T-cell (primary cell): ENCODE results near the gene PCOLCE2. TPM values are rescaled to one million over a fixed set of nuclear protein-coding genes. Genes with fewer than 3 reads are reported as not detected.

Source experiments
- ATAC-seq, 4 experiments: fragments of 200-7000 bp in 3 of 4; fragments of 150-1000 bp in 1 of 4; cut with Tn5 transposase; replicated peaks in 1 of 4; 1 replicate in 3 of 4; 2 replicates in 1 of 4; pipeline ENCODE4 v1.10.0; 2021; ENCODE audit warnings: moderate library complexity in 3 of 4, mild to moderate bottlenecking in 2 of 4, moderate number of reproducible peaks in 1 of 4
- CTCF ChIA-PET, 2 donors: fragments of 300-600 bp; sonication (Branson Sonifier 250); formaldehyde crosslinking; loops; one replicate each; lab custom pipeline; 2022; ENCODE audit warnings: antibody characterized with exemption in 2 of 2; lab: Charles Lee
- POLR2A ChIA-PET, 2 donors: fragments of 300-600 bp; sonication (Branson Sonifier 250); formaldehyde crosslinking; loops; one replicate each; lab custom pipeline; 2022; ENCODE audit warnings: antibody characterized with exemption in 2 of 2; lab: Charles Lee
- DNase-seq, 35 experiments: peaks; one replicate each; pipeline versions ENCODE4 v3.0.0 to v3.0.0-alpha.2; 2013 to 2023
- H3K27ac ChIP-seq: one replicate; pipeline ENCODE4 v1.5.1; 2013; ENCODE audit warnings: low read length
- H3K27me3 ChIP-seq, 2 experiments: replicated peaks in 1 of 2; 1 replicate in 1 of 2; 2 replicates in 1 of 2; pipeline versions ENCODE4 v1.6.1 to v1.7.0; 2013; ENCODE audit warnings: low read length in 1 of 2, mixed read lengths in 1 of 2; ENCODE audit not compliant: control insufficient read depth in 2 of 2, insufficient read depth in 2 of 2; ENCODE audit errors: extremely low read depth in 1 of 2
- H3K36me3 ChIP-seq, 2 donors: 1 replicate in 1 of 2; 2 replicates in 1 of 2; pipeline versions ENCODE4 v1.6.1 to v1.7.0; 2013; ENCODE audit warnings: low read length in 1 of 2; ENCODE audit not compliant: control insufficient read depth in 2 of 2, insufficient read depth in 1 of 2; ENCODE audit errors: extremely low read depth in 1 of 2
- H3K4me1 ChIP-seq, 2 experiments: 1 replicate in 1 of 2; 2 replicates in 1 of 2; pipeline versions ENCODE4 v1.6.1 to v1.7.0; 2013; ENCODE audit warnings: low read length in 2 of 2, mixed read lengths in 1 of 2; ENCODE audit not compliant: insufficient read depth in 2 of 2, control insufficient read depth in 1 of 2; ENCODE audit errors: extremely low read depth in 1 of 2
- H3K4me3 ChIP-seq, 2 donors: 1 replicate in 1 of 2; 2 replicates in 1 of 2; pipeline versions ENCODE4 v1.5.1 to v1.7.0; 2013; ENCODE audit warnings: mild to moderate bottlenecking in 2 of 2, low read length in 1 of 2, moderate library complexity in 1 of 2; ENCODE audit not compliant: control insufficient read depth in 1 of 2; ENCODE audit errors: extremely low read depth in 1 of 2
- H3K9me3 ChIP-seq: 2 replicates; pipeline ENCODE4 v1.7.0; 2013
- H3K27ac Mint-ChIP-seq, 2 donors: one replicate each; pipeline ENCODE4 v1.8.0; 2020 to 2021; ENCODE audit warnings: mild to moderate bottlenecking in 2 of 2, mixed read lengths in 2 of 2
- H3K27me3 Mint-ChIP-seq, 2 donors: one replicate each; pipeline ENCODE4 v1.8.0; 2021 to 2022; ENCODE audit warnings: mixed read lengths in 2 of 2
- H3K36me3 Mint-ChIP-seq: one replicate; pipeline ENCODE4 v1.8.0; 2021; ENCODE audit warnings: mixed read lengths
- H3K4me1 Mint-ChIP-seq, 3 donors: one replicate each; pipeline ENCODE4 v1.8.0; 2020 to 2022; ENCODE audit warnings: mixed read lengths in 3 of 3, mild to moderate bottlenecking in 1 of 3
- H3K4me3 Mint-ChIP-seq, 3 donors: one replicate each; pipeline ENCODE4 v1.8.0; 2020 to 2022; ENCODE audit warnings: mild to moderate bottlenecking in 3 of 3, mixed read lengths in 3 of 3, moderate library complexity in 3 of 3
- H3K9me3 Mint-ChIP-seq, 3 donors: one replicate each; pipeline ENCODE4 v1.8.0; 2020 to 2022; ENCODE audit warnings: mixed read lengths in 3 of 3
- WGBS: methylation state at CpG from one replicate; pipeline ENCODE4 v1.1.5; 2013; ENCODE audit warnings: missing lambda C conversion rate; ENCODE audit not compliant: insufficient coverage; 5-methylcytosine and 5-hydroxymethylcytosine counted together
- total RNA-seq, 35 experiments: library from RNA in 6 of 35; stranded (reverse) in 6 of 35; fragments of 120-200 nt in 1 of 35; gene quantifications; one replicate each; pipeline versions ENCODE4 v1.2.1 to v1.2.4 and lab custom pipeline; 2013 to 2026

The PCOLCE2 gene
- total RNA-seq, 5 donors from 2014 or later (not counting 1 experiment from before 2014, with no cell fraction given) = not detected

DNA sequence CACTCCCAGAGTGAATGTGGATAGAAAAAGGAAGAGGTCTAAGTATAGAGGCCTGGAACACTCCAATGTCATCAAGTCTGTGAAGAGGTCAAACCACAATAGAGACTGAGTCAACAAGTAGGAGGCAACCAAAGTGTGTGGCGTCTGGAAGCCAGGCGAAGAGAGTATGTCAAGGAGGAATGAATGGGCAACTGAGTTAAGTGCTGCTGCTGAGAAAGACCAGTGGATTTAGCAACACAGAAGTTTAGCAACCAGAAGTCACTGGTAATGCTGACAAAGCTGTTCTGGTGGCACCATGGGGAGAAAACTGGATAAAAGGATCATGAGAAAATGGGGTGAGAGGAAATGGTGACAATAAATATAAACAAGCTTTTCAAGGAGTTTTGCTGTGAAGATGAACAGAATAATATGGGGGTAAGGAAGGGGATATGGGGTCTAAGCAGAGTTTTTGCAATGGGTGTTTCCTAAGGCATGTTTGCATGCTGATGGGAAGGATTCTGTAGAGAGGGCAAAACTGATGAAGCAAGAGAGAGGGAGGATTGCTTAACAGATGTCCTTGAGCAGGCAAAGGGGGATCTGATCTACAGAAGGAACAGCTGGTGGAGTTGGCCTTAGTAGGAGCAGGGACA is 38.4 kb downstream of the PCOLCE2 start:
- Mint-ChIP-seq H3K36me3 (no peaks in the 10 kb centered on the region), H3K9me3 (no peaks in the 10 kb centered on the region), H3K27me3 (peaks cover 4 to 9% of the 10 kb centered on the region in 2 donors), H3K4me3 (no peak overlapping the region), H3K27ac (no peak overlapping the region), H3K4me1 (no peaks in the 10 kb centered on the region)
- DNase-seq (no peak), ATAC-seq (no peak)
- POLR2A ChIA-PET = no interaction called here
- no peaks in the 10 kb centered on the region for H3K4me1 ChIP-seq
- H3K27ac ChIP-seq = no peak overlapping the region
- no peaks in the 10 kb centered on the region for H3K36me3 ChIP-seq
- peaks cover 0 to 7% of the 10 kb centered on the region in 2 experiments for H3K27me3 ChIP-seq
- CTCF ChIA-PET = interaction anchor here in 1 of 2 donors (0.6 kb wide), 1 partner anchor 728 kb away, joined by 4 read pairs; no protein-coding TSS in a partner anchor
- 45% methylated on average over 2 of the region's 2 CpGs for WGBS
- H3K4me3 ChIP-seq = no peak overlapping the region
- H3K9me3 ChIP-seq = no peaks in the 10 kb centered on the region

DNA sequence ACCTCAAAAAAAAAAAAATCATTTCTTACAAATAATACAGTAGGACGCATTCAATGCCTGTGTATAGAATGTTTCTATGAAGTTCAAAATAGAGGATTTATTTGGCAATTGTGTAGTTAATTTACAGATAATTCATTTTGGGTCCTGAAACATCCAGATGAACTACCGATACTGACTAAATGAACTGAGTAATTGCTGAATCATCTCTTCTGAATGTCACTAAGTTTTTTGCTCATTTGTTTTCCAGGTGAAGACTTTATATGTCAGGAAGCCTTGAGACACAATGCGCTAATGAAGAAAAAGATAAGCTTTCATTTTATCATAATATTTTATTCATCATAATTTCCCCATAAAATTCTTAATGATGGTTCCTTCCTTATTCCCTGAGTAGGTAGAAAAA is 39.7 kb downstream of the PCOLCE2 start:
- peaks cover 0 to 8% of the 10 kb centered on the region in 2 experiments for H3K27me3 ChIP-seq
- ChIA-PET CTCF (no interaction called here), POLR2A (no interaction called here)
- H3K9me3 ChIP-seq = no peaks in the 10 kb centered on the region
- H3K9me3 Mint-ChIP-seq = peaks cover 0 to 3% (median 0%) of the 10 kb centered on the region in 3 donors
- H3K36me3 ChIP-seq = no peaks in the 10 kb centered on the region
- no peak overlapping the region for H3K27ac Mint-ChIP-seq
- DNase-seq (no peak), ATAC-seq (no peak)
- no peaks in the 10 kb centered on the region for H3K36me3 Mint-ChIP-seq
- no peak overlapping the region for H3K27ac ChIP-seq
- H3K4me3 ChIP-seq = no peak overlapping the region
- 100% methylated on average over 1 of the region's 3 CpGs for WGBS
- no peaks in the 10 kb centered on the region for H3K4me1 ChIP-seq
- no peak overlapping the region for H3K4me3 Mint-ChIP-seq
- H3K27me3 Mint-ChIP-seq = peaks cover 4% of the 10 kb centered on the region in 2 donors
- H3K4me1 Mint-ChIP-seq = no peaks in the 10 kb centered on the region

DNA sequence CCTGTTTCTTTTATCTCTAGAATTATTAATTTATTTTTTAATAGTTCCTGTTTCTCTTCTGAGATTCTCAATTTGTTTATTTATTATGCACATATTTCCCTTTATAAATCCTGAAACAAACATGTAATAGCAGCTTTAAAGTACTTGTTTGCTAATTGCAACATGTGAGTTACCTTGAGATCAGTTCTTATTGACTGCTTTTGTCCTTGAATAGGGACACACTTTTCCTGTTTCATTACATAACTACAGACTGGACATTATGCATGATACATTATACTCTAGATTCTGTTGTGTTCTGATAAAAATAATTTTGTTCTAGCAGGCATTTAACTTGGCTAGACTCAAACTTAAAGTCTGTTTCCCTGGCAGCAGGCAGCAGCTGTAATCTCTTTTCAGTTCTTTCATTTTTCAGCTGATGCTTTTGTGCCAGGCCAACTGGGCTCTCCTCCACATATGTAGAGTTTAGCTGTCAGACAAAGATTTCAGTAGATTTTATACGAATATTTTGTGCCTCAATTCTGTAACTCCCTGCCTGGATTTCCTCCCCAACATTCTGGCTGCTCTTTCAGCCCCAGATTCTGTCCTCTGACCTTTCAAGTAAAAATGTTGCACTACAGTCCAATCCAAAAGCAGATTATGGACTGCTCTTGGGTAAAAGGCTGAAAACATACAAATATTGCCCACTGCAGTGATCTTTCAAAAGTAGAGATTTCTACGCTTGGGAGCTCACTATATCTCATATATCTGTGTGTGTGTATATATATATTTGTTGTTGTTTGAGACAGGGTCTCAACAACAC is 41.9 kb downstream of the PCOLCE2 start:
- ChIA-PET POLR2A (no interaction called here), CTCF (interaction anchor here in 1 of 2 donors (0.6 kb wide), 1 partner anchor 9 kb away, joined by 3 read pairs; no protein-coding TSS in a partner anchor)
- Mint-ChIP-seq H3K27me3 (peaks cover 4 to 6% of the 10 kb centered on the region in 2 donors), H3K4me1 (no peaks in the 10 kb centered on the region), H3K27ac (no peak overlapping the region), H3K9me3 (peaks cover 0 to 3% (median 0%) of the 10 kb centered on the region in 3 donors), H3K36me3 (no peaks in the 10 kb centered on the region), H3K4me3 (no peak overlapping the region)
- 83% methylated on average over 1 of the region's 2 CpGs for WGBS
- Histone ChIP-seq H3K27ac (no peak overlapping the region), H3K9me3 (no peaks in the 10 kb centered on the region), H3K27me3 (peaks cover 0 to 8% of the 10 kb centered on the region in 2 experiments), H3K36me3 (no peaks in the 10 kb centered on the region), H3K4me3 (no peak overlapping the region), H3K4me1 (no peaks in the 10 kb centered on the region)
- no peak for ATAC-seq
- DNase-seq = no peak

DNA sequence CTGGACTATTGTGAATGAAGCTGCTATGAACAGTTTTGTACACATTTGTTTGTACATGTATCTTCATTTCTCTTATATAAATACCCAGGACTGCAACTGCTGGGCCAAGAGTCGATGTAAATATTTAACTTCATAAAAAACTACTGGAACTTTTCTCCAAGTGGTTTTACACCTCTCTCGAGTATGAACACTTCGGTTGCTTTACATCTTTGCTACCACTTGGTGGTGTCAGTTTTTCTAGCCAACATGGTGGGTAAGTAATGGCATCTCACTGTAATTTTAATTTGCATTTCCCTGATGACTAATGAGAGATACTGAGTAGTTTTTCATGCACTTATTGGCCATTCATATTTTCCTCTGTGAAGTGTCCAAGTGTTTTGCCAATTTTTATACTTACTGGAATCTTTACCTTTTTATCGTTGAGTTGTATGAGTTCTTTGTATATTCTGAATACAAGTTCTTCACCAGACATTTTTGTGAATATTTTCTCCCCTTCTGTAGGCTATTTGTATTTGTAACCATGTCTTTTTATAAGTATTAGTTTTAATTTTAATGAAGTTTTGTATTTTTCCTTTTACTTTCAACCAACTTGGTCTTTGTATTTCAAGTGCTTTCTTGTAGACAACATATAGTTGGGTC is 44.4 kb downstream of the PCOLCE2 start:
- Mint-ChIP-seq H3K4me3 (no peak overlapping the region), H3K9me3 (peaks cover 0 to 3% (median 0%) of the 10 kb centered on the region in 3 donors), H3K36me3 (no peaks in the 10 kb centered on the region), H3K4me1 (no peaks in the 10 kb centered on the region), H3K27ac (no peak overlapping the region), H3K27me3 (peaks cover 4 to 8% of the 10 kb centered on the region in 2 donors)
- ATAC-seq (no peak), DNase-seq (peak in 1 of 35 experiments; percentile 13)
- Histone ChIP-seq H3K4me3 (no peak overlapping the region), H3K27ac (no peak overlapping the region), H3K4me1 (no peaks in the 10 kb centered on the region), H3K9me3 (no peaks in the 10 kb centered on the region), H3K27me3 (peaks cover 0 to 8% of the 10 kb centered on the region in 2 experiments), H3K36me3 (no peaks in the 10 kb centered on the region)
- WGBS = no CpG with 5 or more reads among the region's 4 CpGs
- POLR2A ChIA-PET = no interaction called here
- CTCF ChIA-PET = no interaction called here

DNA sequence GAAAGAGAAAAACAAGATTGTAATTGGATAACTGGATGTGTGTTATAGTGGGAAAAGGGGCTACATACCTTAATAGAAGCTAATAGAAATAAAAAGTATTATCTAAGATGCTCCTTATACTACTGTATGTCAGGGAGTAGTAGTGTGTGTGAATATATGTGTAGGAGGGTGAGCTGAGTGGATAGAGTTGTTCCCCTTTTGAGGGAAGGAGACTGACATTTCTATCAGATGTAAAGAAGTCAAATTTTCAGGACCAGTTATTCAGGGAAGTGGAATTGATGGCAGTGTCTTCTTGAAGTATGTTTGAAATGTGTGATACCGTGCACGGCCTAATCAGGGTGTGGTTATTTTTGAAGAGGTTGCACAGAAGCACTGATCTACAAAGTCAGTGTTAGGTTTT is 49.1 kb downstream of the PCOLCE2 start:
- WGBS = no CpG with 5 or more reads among the region's 2 CpGs
- Histone ChIP-seq H3K4me1 (no peaks in the 10 kb centered on the region), H3K27me3 (peaks cover 0 to 3% of the 10 kb centered on the region in 2 experiments), H3K27ac (no peak overlapping the region), H3K36me3 (no peaks in the 10 kb centered on the region), H3K4me3 (no peak overlapping the region), H3K9me3 (no peaks in the 10 kb centered on the region)
- ATAC-seq (no peak), DNase-seq (no peak)
- Mint-ChIP-seq H3K4me3 (no peak overlapping the region), H3K9me3 (no peaks in the 10 kb centered on the region), H3K27me3 (peaks cover 0 to 18% of the 10 kb centered on the region in 2 donors), H3K27ac (no peak overlapping the region), H3K36me3 (no peaks in the 10 kb centered on the region), H3K4me1 (no peaks in the 10 kb centered on the region)
- POLR2A ChIA-PET = no interaction called here
- CTCF ChIA-PET = no interaction called here

DNA sequence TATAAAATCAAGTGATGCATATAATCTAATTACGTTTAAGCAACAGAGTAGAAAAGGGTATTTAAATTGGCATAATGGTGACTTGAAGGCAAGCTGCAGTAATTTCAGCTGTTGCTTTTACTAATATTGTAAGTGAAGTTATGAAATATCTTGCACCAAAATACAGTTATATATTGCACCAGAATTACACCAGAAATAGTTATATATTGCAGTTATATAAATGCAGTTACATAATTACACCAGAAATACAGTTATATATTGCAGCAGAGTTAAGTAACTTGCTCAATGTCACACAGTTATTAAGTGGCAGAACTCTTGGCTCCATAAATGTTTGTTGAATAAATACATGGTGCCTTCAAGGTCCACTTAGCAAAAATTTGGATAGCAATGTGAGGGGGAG is 51.4 kb downstream of the PCOLCE2 start:
- Histone ChIP-seq H3K4me1 (no peaks in the 10 kb centered on the region), H3K27me3 (peaks cover 0 to 3% of the 10 kb centered on the region in 2 experiments), H3K4me3 (no peak overlapping the region), H3K9me3 (no peaks in the 10 kb centered on the region), H3K36me3 (no peaks in the 10 kb centered on the region), H3K27ac (no peak overlapping the region)
- no peak for DNase-seq
- Mint-ChIP-seq H3K4me3 (no peak overlapping the region), H3K36me3 (no peaks in the 10 kb centered on the region), H3K4me1 (no peaks in the 10 kb centered on the region), H3K27ac (no peak overlapping the region), H3K9me3 (no peaks in the 10 kb centered on the region), H3K27me3 (peaks cover under 1 to 20% of the 10 kb centered on the region in 2 donors)
- ChIA-PET POLR2A (no interaction called here), CTCF (interaction anchor here in 1 of 2 donors (1.0 kb wide), 1 partner anchor 9 kb away, joined by 3 read pairs; no protein-coding TSS in a partner anchor)
- ATAC-seq = no peak
- no CpG with 5 or more reads among the region's 1 CpG for WGBS
